HepG2 (cell line): Measurements from ENCODE around the gene MUTYH. TPM values are rescaled to one million over a fixed set of nuclear protein-coding genes. Genes with fewer than 3 reads are reported as not detected.
A peak's percentile ranks its signal among the peaks of the same experiment; 100 is the strongest.

ENCODE experiments used
- HOXA3 ChIP-seq: sonication (generic); formaldehyde crosslinking; IDR thresholded peaks from 2 replicates; pipeline ENCODE4 v1.5.0; 2020; ENCODE audit warnings: missing genetic modification reagents
- NR2F2 ChIP-seq: IDR thresholded peaks from 2 replicates; pipeline ENCODE4 v1.6.1; 2012; ENCODE audit warnings: low read depth, inconsistent platforms, borderline replicate concordance
- POGZ ChIP-seq: sonication (generic); formaldehyde crosslinking; IDR thresholded peaks from 2 replicates; pipeline ENCODE4 v1.4.0; 2020; ENCODE audit warnings: mild to moderate bottlenecking, missing genetic modification reagents
- ZBTB38 ChIP-seq: sonication (generic); formaldehyde crosslinking; IDR thresholded peaks from 2 replicates; pipeline ENCODE4 v1.5.1; 2020; ENCODE audit warnings: mild to moderate bottlenecking, missing genetic modification reagents
- ZBTB7A ChIP-seq: sonication (generic); formaldehyde crosslinking; IDR thresholded peaks from 2 replicates; pipeline ENCODE4 v1.8.0; 2022; ENCODE audit warnings: mild to moderate bottlenecking, missing genetic modification reagents
- ZFX ChIP-seq: sonication (generic); formaldehyde crosslinking; IDR thresholded peaks from 2 replicates; pipeline ENCODE4 v1.4.0; 2020; ENCODE audit warnings: mild to moderate bottlenecking, low read depth, missing genetic modification reagents, moderate library complexity
- ZNF331 ChIP-seq: sonication (generic); formaldehyde crosslinking; IDR thresholded peaks from 2 replicates; pipeline ENCODE4 v1.4.0; 2020; ENCODE audit warnings: missing genetic modification reagents
- ZNF850 ChIP-seq: sonication (generic); formaldehyde crosslinking; conservative IDR thresholded peaks from 2 replicates; pipeline ENCODE4 v1.9.0; 2021; ENCODE audit warnings: mild to moderate bottlenecking, missing genetic modification reagents
- ZNF879 ChIP-seq: sonication (generic); formaldehyde crosslinking; IDR thresholded peaks from 2 replicates; pipeline ENCODE4 v1.8.1; 2023; ENCODE audit warnings: missing genetic modification reagents
- polyA plus RNA-seq, 8 experiments: library from polyadenylated mRNA; depleted of rRNA in 3 of 8; stranded (reverse) in 7 of 8; unstranded in 1 of 8; fragments of >200 nt; fragmentation: Illumina TruSeq in 4 of 8; extraction: Trizol in 4 of 8; gene quantifications; 2 replicates each; pipeline versions ENCODE4 v1.2.1 to v1.2.3, GENCODE V29; 2011 to 2016; ENCODE audit warnings: low read depth in 4 of 8, missing spikeins in 1 of 8, mixed read lengths in 1 of 8; ENCODE audit not compliant: insufficient read depth in 1 of 8
- total RNA-seq, 5 experiments: library from RNA; depleted of rRNA; stranded (reverse); fragments of >200 nt; fragmentation: Illumina TruSeq; extraction: Trizol; gene quantifications; 2 replicates each; pipeline ENCODE4 v1.2.3, GENCODE V29; 2016; ENCODE audit warnings: low read depth in 1 of 5
- TF ChIP-seq, protein P1 (sequence below): sonication (generic); formaldehyde crosslinking; IDR thresholded peaks from 2 replicates; pipeline ENCODE4 v1.5.1; 2020; ENCODE audit warnings: mild to moderate bottlenecking, missing genetic modification reagents, borderline replicate concordance
- TF ChIP-seq, protein P2 (sequence below): sonication (generic); formaldehyde crosslinking; IDR thresholded peaks from 2 replicates; pipeline ENCODE4 v1.5.0; 2020; ENCODE audit warnings: mild to moderate bottlenecking, missing genetic modification reagents, borderline replicate concordance
- TF ChIP-seq, protein P3 (sequence below), 2 experiments: sonication (generic) in 1 of 2; formaldehyde crosslinking in 1 of 2; IDR thresholded peaks; 2 replicates each; pipeline versions ENCODE4 v1.5.1 to v1.6.1; 2011 to 2020; ENCODE audit warnings: borderline replicate concordance in 1 of 2, low read depth in 1 of 2, low read length in 1 of 2, mild to moderate bottlenecking in 1 of 2, missing genetic modification reagents in 1 of 2, moderate library complexity in 1 of 2
- TF ChIP-seq, protein P4 (sequence below): sonication (generic); formaldehyde crosslinking; IDR thresholded peaks from 2 replicates; pipeline ENCODE4 v1.4.0; 2020; ENCODE audit warnings: mild to moderate bottlenecking, missing genetic modification reagents
- TF ChIP-seq, protein P5 (sequence below): sonication (generic); formaldehyde crosslinking; IDR thresholded peaks from 2 replicates; pipeline ENCODE4 v1.4.0; 2020; ENCODE audit warnings: low read depth, mild to moderate bottlenecking, missing genetic modification reagents

MUTYH gene
- total and polyA plus RNA-seq, 2 of the 13 experiments (the other 11 are each of a cell fraction or from before 2014, with no cell fraction given), result 16.3 to 17.1 TPM

DNA sequence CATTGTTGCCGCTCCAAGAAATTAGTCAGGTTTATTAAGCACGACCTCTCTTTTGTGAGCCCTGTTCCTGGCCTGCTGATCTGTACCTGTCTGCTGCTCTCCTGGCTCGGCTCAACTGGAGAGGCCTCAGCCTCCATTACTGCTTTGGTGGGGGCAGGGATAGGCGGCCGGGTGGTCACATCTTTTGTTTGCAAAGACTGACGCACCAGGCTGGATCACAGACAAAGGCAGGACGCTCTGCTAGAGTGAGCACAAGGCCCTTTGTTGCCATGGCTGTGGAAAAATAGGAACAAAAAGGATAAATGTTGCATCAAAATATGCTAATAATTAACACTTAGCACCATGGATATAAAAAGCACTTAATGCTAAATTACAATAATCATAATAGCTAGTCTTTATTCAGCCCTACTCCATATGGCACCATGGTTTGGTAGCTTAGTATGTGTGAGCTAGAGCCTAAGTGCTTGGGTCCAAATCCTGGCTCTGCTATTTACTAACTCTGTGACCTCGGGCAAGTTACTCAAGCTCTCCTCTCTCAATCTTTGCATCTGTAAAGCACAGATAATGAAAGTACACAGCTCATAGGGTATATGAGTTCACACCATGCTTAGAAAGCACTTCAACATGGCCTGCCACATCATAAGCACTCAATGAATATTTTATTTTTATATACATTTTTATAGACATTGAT lies 42.4 kb downstream of the MUTYH start (continued):
- TF ChIP-seq, protein P1, sequence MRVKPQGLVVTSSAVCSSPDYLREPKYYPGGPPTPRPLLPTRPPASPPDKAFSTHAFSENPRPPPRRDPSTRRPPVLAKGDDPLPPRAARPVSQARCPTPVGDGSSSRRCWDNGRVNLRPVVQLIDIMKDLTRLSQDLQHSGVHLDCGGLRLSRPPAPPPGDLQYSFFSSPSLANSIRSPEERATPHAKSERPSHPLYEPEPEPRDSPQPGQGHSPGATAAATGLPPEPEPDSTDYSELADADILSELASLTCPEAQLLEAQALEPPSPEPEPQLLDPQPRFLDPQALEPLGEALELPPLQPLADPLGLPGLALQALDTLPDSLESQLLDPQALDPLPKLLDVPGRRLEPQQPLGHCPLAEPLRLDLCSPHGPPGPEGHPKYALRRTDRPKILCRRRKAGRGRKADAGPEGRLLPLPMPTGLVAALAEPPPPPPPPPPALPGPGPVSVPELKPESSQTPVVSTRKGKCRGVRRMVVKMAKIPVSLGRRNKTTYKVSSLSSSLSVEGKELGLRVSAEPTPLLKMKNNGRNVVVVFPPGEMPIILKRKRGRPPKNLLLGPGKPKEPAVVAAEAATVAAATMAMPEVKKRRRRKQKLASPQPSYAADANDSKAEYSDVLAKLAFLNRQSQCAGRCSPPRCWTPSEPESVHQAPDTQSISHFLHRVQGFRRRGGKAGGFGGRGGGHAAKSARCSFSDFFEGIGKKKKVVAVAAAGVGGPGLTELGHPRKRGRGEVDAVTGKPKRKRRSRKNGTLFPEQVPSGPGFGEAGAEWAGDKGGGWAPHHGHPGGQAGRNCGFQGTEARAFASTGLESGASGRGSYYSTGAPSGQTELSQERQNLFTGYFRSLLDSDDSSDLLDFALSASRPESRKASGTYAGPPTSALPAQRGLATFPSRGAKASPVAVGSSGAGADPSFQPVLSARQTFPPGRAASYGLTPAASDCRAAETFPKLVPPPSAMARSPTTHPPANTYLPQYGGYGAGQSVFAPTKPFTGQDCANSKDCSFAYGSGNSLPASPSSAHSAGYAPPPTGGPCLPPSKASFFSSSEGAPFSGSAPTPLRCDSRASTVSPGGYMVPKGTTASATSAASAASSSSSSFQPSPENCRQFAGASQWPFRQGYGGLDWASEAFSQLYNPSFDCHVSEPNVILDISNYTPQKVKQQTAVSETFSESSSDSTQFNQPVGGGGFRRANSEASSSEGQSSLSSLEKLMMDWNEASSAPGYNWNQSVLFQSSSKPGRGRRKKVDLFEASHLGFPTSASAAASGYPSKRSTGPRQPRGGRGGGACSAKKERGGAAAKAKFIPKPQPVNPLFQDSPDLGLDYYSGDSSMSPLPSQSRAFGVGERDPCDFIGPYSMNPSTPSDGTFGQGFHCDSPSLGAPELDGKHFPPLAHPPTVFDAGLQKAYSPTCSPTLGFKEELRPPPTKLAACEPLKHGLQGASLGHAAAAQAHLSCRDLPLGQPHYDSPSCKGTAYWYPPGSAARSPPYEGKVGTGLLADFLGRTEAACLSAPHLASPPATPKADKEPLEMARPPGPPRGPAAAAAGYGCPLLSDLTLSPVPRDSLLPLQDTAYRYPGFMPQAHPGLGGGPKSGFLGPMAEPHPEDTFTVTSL, result no peak
- TF ChIP-seq, protein P2, sequence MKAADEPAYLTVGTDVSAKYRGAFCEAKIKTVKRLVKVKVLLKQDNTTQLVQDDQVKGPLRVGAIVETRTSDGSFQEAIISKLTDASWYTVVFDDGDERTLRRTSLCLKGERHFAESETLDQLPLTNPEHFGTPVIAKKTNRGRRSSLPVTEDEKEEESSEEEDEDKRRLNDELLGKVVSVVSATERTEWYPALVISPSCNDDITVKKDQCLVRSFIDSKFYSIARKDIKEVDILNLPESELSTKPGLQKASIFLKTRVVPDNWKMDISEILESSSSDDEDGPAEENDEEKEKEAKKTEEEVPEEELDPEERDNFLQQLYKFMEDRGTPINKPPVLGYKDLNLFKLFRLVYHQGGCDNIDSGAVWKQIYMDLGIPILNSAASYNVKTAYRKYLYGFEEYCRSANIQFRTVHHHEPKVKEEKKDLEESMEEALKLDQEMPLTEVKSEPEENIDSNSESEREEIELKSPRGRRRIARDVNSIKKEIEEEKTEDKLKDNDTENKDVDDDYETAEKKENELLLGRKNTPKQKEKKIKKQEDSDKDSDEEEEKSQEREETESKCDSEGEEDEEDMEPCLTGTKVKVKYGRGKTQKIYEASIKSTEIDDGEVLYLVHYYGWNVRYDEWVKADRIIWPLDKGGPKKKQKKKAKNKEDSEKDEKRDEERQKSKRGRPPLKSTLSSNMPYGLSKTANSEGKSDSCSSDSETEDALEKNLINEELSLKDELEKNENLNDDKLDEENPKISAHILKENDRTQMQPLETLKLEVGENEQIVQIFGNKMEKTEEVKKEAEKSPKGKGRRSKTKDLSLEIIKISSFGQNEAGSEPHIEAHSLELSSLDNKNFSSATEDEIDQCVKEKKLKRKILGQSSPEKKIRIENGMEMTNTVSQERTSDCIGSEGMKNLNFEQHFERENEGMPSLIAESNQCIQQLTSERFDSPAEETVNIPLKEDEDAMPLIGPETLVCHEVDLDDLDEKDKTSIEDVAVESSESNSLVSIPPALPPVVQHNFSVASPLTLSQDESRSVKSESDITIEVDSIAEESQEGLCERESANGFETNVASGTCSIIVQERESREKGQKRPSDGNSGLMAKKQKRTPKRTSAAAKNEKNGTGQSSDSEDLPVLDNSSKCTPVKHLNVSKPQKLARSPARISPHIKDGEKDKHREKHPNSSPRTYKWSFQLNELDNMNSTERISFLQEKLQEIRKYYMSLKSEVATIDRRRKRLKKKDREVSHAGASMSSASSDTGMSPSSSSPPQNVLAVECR (CRISPR knock-in tag), result no peak
- no peak for TF ChIP-seq ZNF331 (CRISPR knock-in tag)
- TF ChIP-seq ZBTB7A (CRISPR knock-in tag), result no peak
- TF ChIP-seq, protein P3, sequence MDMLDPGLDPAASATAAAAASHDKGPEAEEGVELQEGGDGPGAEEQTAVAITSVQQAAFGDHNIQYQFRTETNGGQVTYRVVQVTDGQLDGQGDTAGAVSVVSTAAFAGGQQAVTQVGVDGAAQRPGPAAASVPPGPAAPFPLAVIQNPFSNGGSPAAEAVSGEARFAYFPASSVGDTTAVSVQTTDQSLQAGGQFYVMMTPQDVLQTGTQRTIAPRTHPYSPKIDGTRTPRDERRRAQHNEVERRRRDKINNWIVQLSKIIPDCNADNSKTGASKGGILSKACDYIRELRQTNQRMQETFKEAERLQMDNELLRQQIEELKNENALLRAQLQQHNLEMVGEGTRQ (IDR thresholded peaks at IDR 0.05; ENCODE audit: low read depth, low read length), result no peak
- TF ChIP-seq, protein P3 (CRISPR knock-in tag; IDR thresholded peaks at IDR 0.05; ENCODE audit: borderline replicate concordance), result no peak
- TF ChIP-seq, protein P4, sequence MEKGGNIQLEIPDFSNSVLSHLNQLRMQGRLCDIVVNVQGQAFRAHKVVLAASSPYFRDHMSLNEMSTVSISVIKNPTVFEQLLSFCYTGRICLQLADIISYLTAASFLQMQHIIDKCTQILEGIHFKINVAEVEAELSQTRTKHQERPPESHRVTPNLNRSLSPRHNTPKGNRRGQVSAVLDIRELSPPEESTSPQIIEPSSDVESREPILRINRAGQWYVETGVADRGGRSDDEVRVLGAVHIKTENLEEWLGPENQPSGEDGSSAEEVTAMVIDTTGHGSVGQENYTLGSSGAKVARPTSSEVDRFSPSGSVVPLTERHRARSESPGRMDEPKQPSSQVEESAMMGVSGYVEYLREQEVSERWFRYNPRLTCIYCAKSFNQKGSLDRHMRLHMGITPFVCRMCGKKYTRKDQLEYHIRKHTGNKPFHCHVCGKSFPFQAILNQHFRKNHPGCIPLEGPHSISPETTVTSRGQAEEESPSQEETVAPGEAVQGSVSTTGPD (CRISPR knock-in tag), result no peak
- TF ChIP-seq ZNF850 (CRISPR knock-in tag), result no peak
- TF ChIP-seq ZBTB38 (CRISPR knock-in tag), result no peak
- TF ChIP-seq ZFX, result peak; percentile 28; the same call in 1 of the 2 replicates
- peak; percentile 48; the same call in 1 of the 2 replicates for TF ChIP-seq HOXA3 (CRISPR knock-in tag)
- TF ChIP-seq, protein P5, sequence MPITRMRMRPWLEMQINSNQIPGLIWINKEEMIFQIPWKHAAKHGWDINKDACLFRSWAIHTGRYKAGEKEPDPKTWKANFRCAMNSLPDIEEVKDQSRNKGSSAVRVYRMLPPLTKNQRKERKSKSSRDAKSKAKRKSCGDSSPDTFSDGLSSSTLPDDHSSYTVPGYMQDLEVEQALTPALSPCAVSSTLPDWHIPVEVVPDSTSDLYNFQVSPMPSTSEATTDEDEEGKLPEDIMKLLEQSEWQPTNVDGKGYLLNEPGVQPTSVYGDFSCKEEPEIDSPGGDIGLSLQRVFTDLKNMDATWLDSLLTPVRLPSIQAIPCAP (CRISPR knock-in tag), result no peak
- no peak for TF ChIP-seq POGZ (CRISPR knock-in tag)
- no peak for TF ChIP-seq ZNF879 (CRISPR knock-in tag)
- peak; percentile 57 for TF ChIP-seq NR2F2
